Measurements from ENCODE around the gene DTNA.

Gene DTNA

DNA sequence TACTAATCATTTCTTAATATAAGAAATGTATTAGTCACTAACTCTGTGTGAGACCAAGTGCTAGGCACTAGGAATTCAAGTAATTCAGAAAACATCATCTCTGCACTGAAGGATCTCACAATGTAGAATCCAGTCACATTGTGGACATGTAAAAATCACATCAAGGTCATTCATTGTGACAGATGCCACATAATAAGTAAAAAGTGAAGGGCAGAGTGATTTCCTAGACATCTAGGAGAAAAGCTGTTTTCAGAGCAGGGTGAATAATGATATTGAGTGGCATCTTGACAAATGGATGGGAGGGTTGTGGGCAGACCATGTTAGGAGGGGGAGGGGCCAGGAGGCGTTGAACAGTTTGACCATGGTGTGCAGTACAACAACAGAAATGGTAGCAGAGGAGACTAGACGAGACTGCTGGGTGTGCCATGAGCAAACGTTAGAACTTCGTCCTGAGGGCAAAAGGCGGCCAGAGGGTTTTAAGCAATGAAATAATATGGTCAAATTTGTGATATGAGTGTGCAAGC is 93.8 kb downstream of the DTNA start:
- CTCF ChIA-PET: interaction anchor here (0.6 to 2.0 kb wide), 4 partner anchors 16 to 142 kb away, joined by 3 to 9 read pairs (median 6); no protein-coding TSS in a partner anchor
- POLR2A ChIA-PET: no interaction called here
- no peak for DNase-seq (ENCODE audit: extremely low spot score)
- TF ChIP-seq SUZ12 (IDR thresholded peaks at IDR 0.05) (no peak), CTBP1 (IDR thresholded peaks at IDR 0.05; ENCODE audit: borderline replicate concordance) (no peak), SP1 (IDR thresholded peaks at IDR 0.05) (no peak), LEF1 (IDR thresholded peaks at IDR 0.05; ENCODE audit: borderline replicate concordance) (no peak), ELF4 (IDR thresholded peaks at IDR 0.05) (no peak), TARDBP (IDR thresholded peaks at IDR 0.05) (no peak), HDGF (IDR thresholded peaks at IDR 0.05; ENCODE audit: borderline replicate concordance) (no peak), L3MBTL2 (conservative IDR thresholded peaks at IDR 0.05) (no peak), FOXM1 (IDR thresholded peaks at IDR 0.05; ENCODE audit: borderline replicate concordance) (no peak), NFRKB (IDR thresholded peaks at IDR 0.05) (no peak), ZNF384 (IDR thresholded peaks at IDR 0.05) (no peak), FOXK2 (IDR thresholded peaks at IDR 0.05) (no peak)
- TF ChIP-seq, protein P1, sequence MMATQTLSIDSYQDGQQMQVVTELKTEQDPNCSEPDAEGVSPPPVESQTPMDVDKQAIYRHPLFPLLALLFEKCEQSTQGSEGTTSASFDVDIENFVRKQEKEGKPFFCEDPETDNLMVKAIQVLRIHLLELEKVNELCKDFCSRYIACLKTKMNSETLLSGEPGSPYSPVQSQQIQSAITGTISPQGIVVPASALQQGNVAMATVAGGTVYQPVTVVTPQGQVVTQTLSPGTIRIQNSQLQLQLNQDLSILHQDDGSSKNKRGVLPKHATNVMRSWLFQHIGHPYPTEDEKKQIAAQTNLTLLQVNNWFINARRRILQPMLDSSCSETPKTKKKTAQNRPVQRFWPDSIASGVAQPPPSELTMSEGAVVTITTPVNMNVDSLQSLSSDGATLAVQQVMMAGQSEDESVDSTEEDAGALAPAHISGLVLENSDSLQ (IDR thresholded peaks at IDR 0.05): no peak

DNA sequence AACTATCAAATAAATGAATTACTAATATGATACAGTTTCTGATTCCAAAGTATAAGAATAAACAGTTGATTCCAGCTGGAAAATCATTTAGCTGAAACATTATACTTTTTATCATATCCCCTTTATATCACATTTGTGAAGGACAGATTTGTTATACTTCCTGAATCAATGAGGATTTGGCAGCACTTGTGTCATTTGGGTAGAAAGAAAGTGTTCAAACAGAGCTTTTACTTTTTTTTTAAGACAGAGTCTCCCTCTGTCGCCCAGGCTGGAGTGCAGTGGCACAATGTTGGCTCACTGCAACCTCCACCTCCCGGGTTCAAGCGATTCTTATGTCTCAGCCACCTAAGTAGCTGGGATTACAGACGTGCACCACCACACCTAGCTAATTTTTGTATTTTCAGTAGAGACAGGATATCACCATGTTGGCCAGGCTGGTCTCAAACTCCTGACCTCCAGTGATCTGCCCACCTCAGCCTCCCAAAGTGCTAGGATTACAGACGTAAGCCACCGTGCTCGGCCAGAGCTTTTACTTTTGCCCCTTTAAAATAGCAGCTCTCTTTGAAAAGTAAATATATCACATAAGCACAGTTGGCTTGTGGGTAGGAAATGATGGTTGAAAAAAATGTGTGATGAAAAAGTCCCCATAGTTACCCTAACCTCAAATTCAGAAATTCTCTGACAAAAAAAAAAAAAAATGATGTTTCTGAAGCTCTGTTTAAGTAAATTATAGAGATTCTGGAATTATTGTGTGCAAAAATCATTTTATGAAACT is 95.2 kb downstream of the DTNA start:
- POLR2A ChIA-PET: interaction anchor here (0.5 kb wide), 1 partner anchor 475 kb away, joined by 3 read pairs; no protein-coding TSS in a partner anchor
- CTCF ChIA-PET: interaction anchor here (0.6 to 2.0 kb wide), 7 partner anchors 9 to 683 kb away, joined by 3 to 9 read pairs (median 5); no protein-coding TSS in a partner anchor
- no peak for TF ChIP-seq FOXK2 (IDR thresholded peaks at IDR 0.05)
- TF ChIP-seq NFRKB (IDR thresholded peaks at IDR 0.05): no peak
- TF ChIP-seq FOXM1 (IDR thresholded peaks at IDR 0.05; ENCODE audit: borderline replicate concordance): no peak
- no peak for TF ChIP-seq ELF4 (IDR thresholded peaks at IDR 0.05)
- TF ChIP-seq SUZ12 (IDR thresholded peaks at IDR 0.05): no peak
- no peak for TF ChIP-seq ZNF384 (IDR thresholded peaks at IDR 0.05)
- TF ChIP-seq BHLHE40 (IDR thresholded peaks at IDR 0.05; ENCODE audit: borderline replicate concordance): no peak
- no peak for TF ChIP-seq CTBP1 (IDR thresholded peaks at IDR 0.05; ENCODE audit: borderline replicate concordance)
- no peak for TF ChIP-seq FOXA1 (IDR thresholded peaks at IDR 0.05)
- TF ChIP-seq TARDBP (IDR thresholded peaks at IDR 0.05): no peak
- TF ChIP-seq ARNT (IDR thresholded peaks at IDR 0.05): no peak
- no peak for TF ChIP-seq HDGF (IDR thresholded peaks at IDR 0.05; ENCODE audit: borderline replicate concordance)
- DNase-seq (ENCODE audit: extremely low spot score): no peak

DNA sequence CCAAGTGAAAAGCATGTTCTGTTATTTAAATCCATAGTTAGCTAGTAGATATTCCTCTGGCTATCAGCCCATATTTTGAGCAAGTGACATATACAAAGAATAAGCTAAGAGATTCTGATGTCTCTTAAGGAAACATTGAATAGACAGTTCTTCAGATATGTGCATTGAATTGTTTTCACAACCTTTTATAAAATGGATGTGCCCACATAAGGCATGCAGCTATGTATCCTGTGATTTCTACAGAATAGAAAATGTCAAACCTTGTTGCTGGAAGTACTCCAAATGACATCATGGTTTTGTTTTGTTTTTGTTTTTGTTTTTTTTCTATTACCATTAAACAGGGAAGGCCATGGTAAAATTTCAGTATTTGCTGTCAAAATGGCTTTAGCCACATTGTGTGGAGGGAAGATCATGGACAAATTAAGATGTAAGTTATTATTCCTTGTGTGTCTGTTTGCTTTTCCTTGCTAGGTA is 95.8 kb downstream of the DTNA start:
- no peak for DNase-seq (ENCODE audit: extremely low spot score)
- CTCF ChIA-PET: interaction anchor here (0.6 to 2.0 kb wide), 6 partner anchors 8 to 684 kb away, joined by 3 to 9 read pairs (median 5); no protein-coding TSS in a partner anchor
- TF ChIP-seq ELF4 (IDR thresholded peaks at IDR 0.05): no peak
- TF ChIP-seq FOXK2 (IDR thresholded peaks at IDR 0.05): no peak
- no peak for TF ChIP-seq FOXA1 (IDR thresholded peaks at IDR 0.05)
- TF ChIP-seq BHLHE40 (IDR thresholded peaks at IDR 0.05; ENCODE audit: borderline replicate concordance): no peak
- TF ChIP-seq HDGF (IDR thresholded peaks at IDR 0.05; ENCODE audit: borderline replicate concordance): no peak
- no peak for TF ChIP-seq SUZ12 (IDR thresholded peaks at IDR 0.05)
- TF ChIP-seq LEF1 (IDR thresholded peaks at IDR 0.05; ENCODE audit: borderline replicate concordance): no peak
- POLR2A ChIA-PET: no interaction called here

DNA sequence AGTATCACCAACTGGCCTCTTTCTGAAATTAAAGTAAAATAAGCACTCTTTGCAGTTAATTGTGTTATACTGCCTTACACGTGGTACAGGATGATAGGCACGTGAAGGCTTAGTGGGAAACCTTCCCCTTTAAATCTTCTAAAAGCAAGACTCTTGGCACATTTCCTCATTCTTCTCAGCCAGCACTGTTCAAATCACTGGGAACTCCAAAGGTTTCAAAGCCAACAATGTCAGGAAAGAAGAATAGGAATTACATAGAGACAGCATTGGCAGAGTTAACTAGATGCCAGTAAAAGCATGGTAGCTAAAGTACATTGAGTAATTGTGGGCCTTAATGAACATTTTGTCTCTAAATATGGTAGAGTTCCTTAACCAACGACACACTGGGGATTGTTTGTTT is 96.4 kb downstream of the DTNA start:
- ChIA-PET POLR2A (no interaction called here), CTCF (interaction anchor here (1.4 kb wide), 1 partner anchor 12 kb away, joined by 3 read pairs; no protein-coding TSS in a partner anchor)
- TF ChIP-seq SUZ12 (IDR thresholded peaks at IDR 0.05) (no peak), L3MBTL2 (conservative IDR thresholded peaks at IDR 0.05) (no peak), ELF4 (IDR thresholded peaks at IDR 0.05) (no peak)
- TF ChIP-seq, protein P1 (IDR thresholded peaks at IDR 0.05): no peak
- no peak for DNase-seq (ENCODE audit: extremely low spot score)

DNA sequence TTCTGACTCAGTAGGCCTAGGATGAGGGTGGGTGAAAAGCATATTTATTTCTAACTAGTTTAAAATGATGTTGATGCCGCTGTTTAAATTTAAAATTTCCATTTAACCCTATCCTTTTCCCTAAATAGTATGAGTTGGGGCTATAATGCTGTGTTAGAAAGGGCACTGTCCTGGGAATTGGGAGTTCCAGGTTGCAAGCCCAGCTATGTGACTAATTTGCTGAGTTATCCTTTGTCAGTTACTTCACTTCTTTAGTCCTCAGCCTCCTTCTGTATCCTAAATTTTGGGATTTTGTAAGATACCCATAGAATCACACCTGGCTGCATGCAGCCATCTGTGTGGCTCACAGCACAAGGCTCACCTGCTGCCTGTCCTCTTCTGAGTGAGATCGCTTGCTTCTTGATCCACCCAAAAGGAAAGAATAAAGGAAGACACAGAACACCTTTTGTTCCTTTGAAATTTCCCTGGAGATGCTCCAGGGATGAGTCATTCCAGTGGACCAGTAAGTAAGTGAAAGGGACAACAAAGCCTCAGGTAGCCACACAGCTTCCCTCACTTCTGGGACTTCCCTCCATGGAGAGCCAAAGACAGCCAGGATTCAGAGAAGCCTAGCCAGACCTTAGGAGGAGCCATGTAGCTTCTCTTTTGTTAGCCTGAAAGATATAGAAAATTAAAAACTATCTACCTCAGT is 97.2 kb downstream of the DTNA start:
- no peak for DNase-seq (ENCODE audit: extremely low spot score)
- CTCF ChIA-PET: interaction anchor here (0.6 to 1.4 kb wide), 3 partner anchors 12 to 146 kb away, joined by 3 read pairs; no protein-coding TSS in a partner anchor
- TF ChIP-seq, protein P1 (IDR thresholded peaks at IDR 0.05): no peak
- no peak for TF ChIP-seq CTBP1 (IDR thresholded peaks at IDR 0.05; ENCODE audit: borderline replicate concordance)
- TF ChIP-seq TARDBP (IDR thresholded peaks at IDR 0.05): no peak
- no peak for TF ChIP-seq FOXK2 (IDR thresholded peaks at IDR 0.05)
- POLR2A ChIA-PET: no interaction called here

DNA sequence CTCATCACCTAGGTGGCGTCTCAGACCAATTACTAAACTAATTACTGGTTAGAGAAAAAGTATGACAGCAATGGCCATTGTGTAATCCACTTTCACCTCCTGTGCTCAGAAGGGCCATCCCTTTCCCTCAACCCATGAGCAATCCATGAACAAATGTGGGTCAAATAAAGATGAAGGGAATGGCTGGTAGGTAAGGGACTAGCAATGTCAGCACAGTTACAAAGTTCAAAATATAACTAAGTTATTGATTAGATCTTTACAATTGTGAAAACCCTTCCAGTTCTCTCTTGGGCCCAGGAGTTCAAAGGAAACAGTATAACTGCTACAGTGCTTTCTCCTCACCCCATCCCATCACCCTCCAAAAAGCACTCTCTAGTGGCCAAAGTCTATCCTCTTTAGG is 98.3 kb downstream of the DTNA start:
- no peak for TF ChIP-seq L3MBTL2 (conservative IDR thresholded peaks at IDR 0.05)
- no peak for TF ChIP-seq LEF1 (IDR thresholded peaks at IDR 0.05; ENCODE audit: borderline replicate concordance)
- ChIA-PET CTCF (interaction anchor here (0.8 kb wide), 1 partner anchor 148 kb away, joined by 3 read pairs; no protein-coding TSS in a partner anchor), POLR2A (no interaction called here)
- DNase-seq (ENCODE audit: extremely low spot score): no peak

Data from HEK293T (cell line).